HL-60 (cell line): ENCODE results near the gene ARID4A.

Source experiments
- CTCF ChIP-seq: IDR thresholded peaks from one replicate; pipeline ENCODE4 v1.5.1; 2011; ENCODE audit warnings: low read length, control low read depth, inconsistent platforms; ENCODE audit not compliant: insufficient read depth
- GABPA ChIP-seq: IDR thresholded peaks from 2 replicates; pipeline ENCODE4 v1.6.1; 2012; ENCODE audit warnings: low read depth
- POLR2AphosphoS5 ChIP-seq: IDR thresholded peaks from 2 replicates; pipeline ENCODE4 v1.6.1; 2012; ENCODE audit warnings: low read depth
- REST ChIP-seq: IDR thresholded peaks from 2 replicates; pipeline ENCODE4 v1.6.1; 2012; ENCODE audit warnings: low read depth; ENCODE audit not compliant: insufficient replicate concordance

DNA sequence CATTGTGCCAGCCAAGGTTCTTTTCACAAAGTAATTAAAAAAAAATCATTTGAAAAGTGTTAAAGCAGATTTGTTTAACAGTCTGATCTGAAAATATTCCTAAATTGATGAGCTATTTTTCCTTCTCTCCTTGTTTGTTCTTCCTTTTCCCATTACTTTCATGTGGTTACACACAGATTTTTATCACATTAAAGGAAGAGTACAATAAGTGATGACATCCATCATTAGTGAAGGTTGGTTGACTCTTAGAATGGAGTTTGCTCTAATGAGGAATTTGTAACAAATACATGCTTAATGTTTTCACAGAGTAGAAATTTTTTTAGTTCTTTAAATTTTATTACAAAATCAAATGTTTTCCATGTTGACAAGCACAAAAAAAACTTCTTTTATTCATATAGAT lies 78.4 kb downstream of the ARID4A start:
- TF ChIP-seq CTCF, result no peak
- TF ChIP-seq REST, result no peak
- no peak for TF ChIP-seq GABPA
- TF ChIP-seq POLR2AphosphoS5, result no peak
